Esophagus squamous epithelium (tissue), 5 donors: ENCODE measurements around the gene PREX1. TPM values are rescaled to one million over a fixed set of nuclear protein-coding genes. Genes with fewer than 3 reads are reported as not detected.

Source experiments
- DNase-seq: peaks from one replicate; lab custom pipeline; 2025; lab: John Stamatoyannopoulos, UW
- H3K27ac ChIP-seq, 4 donors: fragments of 200-600 bp; sonication (generic); one replicate each; pipeline ENCODE4 v1.5.1; 2016 to 2019; ENCODE audit warnings: mild to moderate bottlenecking in 1 of 4
- H3K27me3 ChIP-seq, 4 donors: fragments of 200-600 bp; sonication (generic); 1 replicate in 3 of 4; 2 replicates in 1 of 4; pipeline versions ENCODE4 v1.5.1 to v1.6.0; 2017 to 2021; ENCODE audit warnings: antibody characterized with exemption in 1 of 4
- H3K36me3 ChIP-seq, 3 donors: fragments of 200-600 bp; sonication (generic); one replicate each; pipeline ENCODE4 v1.5.1; 2016 to 2019
- H3K4me1 ChIP-seq, 3 donors: fragments of 200-600 bp; sonication (generic); one replicate each; pipeline ENCODE4 v1.5.1; 2017 to 2019
- H3K4me3 ChIP-seq, 4 donors: fragments of 200-600 bp; sonication (generic); 1 replicate in 3 of 4; 2 replicates in 1 of 4; pipeline ENCODE4 v1.5.1; 2016 to 2019; ENCODE audit warnings: mild to moderate bottlenecking in 2 of 4, moderate library complexity in 1 of 4
- H3K9me3 ChIP-seq, 3 donors: fragments of 200-600 bp; sonication (generic); one replicate each; pipeline ENCODE4 v1.5.1; 2016 to 2019
- CTCF ChIP-seq, 6 experiments: fragments of 450-650 bp in 4 of 6; fragments of 200-600 bp in 2 of 6; sonication (generic) in 2 of 6; IDR thresholded peaks; one replicate each; pipeline ENCODE4 v1.5.1; 2016 to 2019; ENCODE audit warnings: antibody characterized with exemption in 6 of 6, mild to moderate bottlenecking in 4 of 6, moderate library complexity in 4 of 6
- POLR2A ChIP-seq, 4 donors: fragments of 450-650 bp; IDR thresholded peaks; one replicate each; pipeline ENCODE4 v1.6.1; 2017; ENCODE audit warnings: antibody characterized with exemption in 4 of 4, mild to moderate bottlenecking in 4 of 4, moderate library complexity in 3 of 4
- WGBS, 2 donors: methylation state at CpG; one replicate each; pipeline ENCODE4 v1.1.5; 2018; 5-methylcytosine and 5-hydroxymethylcytosine counted together
- intact Hi-C: fragments of 100-400 bp; cut with DNase I; formaldehyde crosslinking; loops from one replicate; pipeline ENCODE4 v1.15.0; 2022
- total RNA-seq, 4 donors: library from RNA; depleted of rRNA; stranded (reverse); fragments of >200 nt; gene quantifications; one replicate each; pipeline ENCODE4 v1.1.0, GENCODE V29; 2016
- donor health status: DM: yes; HTN: yes; CAD: no.

PREX1 gene
- total RNA-seq, 4 donors from 2014 or later = 4.9 to 25.9 (median 8.9) TPM

GRCh38 chr20:48794360-48794759 lies 33.4 kb downstream of the PREX1 start:
- H3K4me3 ChIP-seq = no peak overlapping the region
- no peaks in the 10 kb centered on the region for H3K36me3 ChIP-seq
- peaks cover 4 to 41% (median 8%) of the 10 kb centered on the region in 3 donors for H3K4me1 ChIP-seq
- no peaks in the 10 kb centered on the region for H3K9me3 ChIP-seq
- peaks cover 0 to 26% (median 0%) of the 10 kb centered on the region in 4 donors for H3K27me3 ChIP-seq
- TF ChIP-seq CTCF (IDR thresholded peaks at IDR 0.05) (no peak), POLR2A (IDR thresholded peaks at IDR 0.05) (no peak)
- H3K27ac ChIP-seq = no peak overlapping the region
- 51% methylated on average over 5 of the region's 5 CpGs; no CpG with 5 or more reads in 1 of the 2 donors for WGBS, 2 donors
- intact Hi-C loops = no loop called here
- no peak for DNase-seq

GRCh38 chr20:48793776-48794175 lies 34.0 kb downstream of the PREX1 start:
- Histone ChIP-seq H3K36me3 (no peaks in the 10 kb centered on the region), H3K4me3 (no peak overlapping the region), H3K9me3 (no peaks in the 10 kb centered on the region), H3K27ac (no peak overlapping the region), H3K4me1 (peaks cover 4 to 43% (median 8%) of the 10 kb centered on the region in 3 donors), H3K27me3 (peaks cover 0 to 26% (median 0%) of the 10 kb centered on the region in 4 donors)
- no peak for TF ChIP-seq CTCF (IDR thresholded peaks at IDR 0.05)
- TF ChIP-seq POLR2A (IDR thresholded peaks at IDR 0.05) = no peak
- WGBS, 2 donors = 62 to 89% methylated on average over 1 to 2 of the region's 3 CpGs
- no peak for DNase-seq
- intact Hi-C loops = no loop called here

- Histone ChIP-seq H3K27ac (peak overlapping the region in 2 of 4 donors; percentile 11 to 34), H3K27me3 (peaks cover 0 to 38% (median 0%) of the 10 kb centered on the region in 4 donors)
- DNase-seq = no peak
These were observed 36.1 kb downstream of the PREX1 start for GRCh38 chr20:48791666-48792071.

GRCh38 chr20:48791014-48791413 lies 36.8 kb downstream of the PREX1 start:
- Histone ChIP-seq H3K36me3 (no peaks in the 10 kb centered on the region), H3K4me3 (no peak overlapping the region), H3K9me3 (no peaks in the 10 kb centered on the region), H3K27me3 (peaks cover 0 to 43% (median 0%) of the 10 kb centered on the region in 4 donors), H3K27ac (no peak overlapping the region), H3K4me1 (peaks cover 4 to 51% (median 12%) of the 10 kb centered on the region in 3 donors)
- TF ChIP-seq POLR2A (IDR thresholded peaks at IDR 0.05) (no peak), CTCF (IDR thresholded peaks at IDR 0.05) (no peak)
- WGBS, 2 donors = 18 to 36% methylated on average over 8 to 11 of the region's 11 CpGs
- intact Hi-C loops = no loop called here
- no peak for DNase-seq

More at GRCh38 chr20:48791666-48792071, 36.1 kb downstream of the PREX1 start:
- no peaks in the 10 kb centered on the region for H3K9me3 ChIP-seq
- 12 to 34% methylated on average over 2 to 6 of the region's 6 CpGs for WGBS, 2 donors
- TF ChIP-seq CTCF (IDR thresholded peaks at IDR 0.05) (no peak), POLR2A (IDR thresholded peaks at IDR 0.05) (no peak)
- H3K4me1 ChIP-seq = peaks cover 4 to 46% (median 12%) of the 10 kb centered on the region in 3 donors
- H3K36me3 ChIP-seq = no peaks in the 10 kb centered on the region
- no peak overlapping the region for H3K4me3 ChIP-seq
- intact Hi-C loops = no loop called here

DNA sequence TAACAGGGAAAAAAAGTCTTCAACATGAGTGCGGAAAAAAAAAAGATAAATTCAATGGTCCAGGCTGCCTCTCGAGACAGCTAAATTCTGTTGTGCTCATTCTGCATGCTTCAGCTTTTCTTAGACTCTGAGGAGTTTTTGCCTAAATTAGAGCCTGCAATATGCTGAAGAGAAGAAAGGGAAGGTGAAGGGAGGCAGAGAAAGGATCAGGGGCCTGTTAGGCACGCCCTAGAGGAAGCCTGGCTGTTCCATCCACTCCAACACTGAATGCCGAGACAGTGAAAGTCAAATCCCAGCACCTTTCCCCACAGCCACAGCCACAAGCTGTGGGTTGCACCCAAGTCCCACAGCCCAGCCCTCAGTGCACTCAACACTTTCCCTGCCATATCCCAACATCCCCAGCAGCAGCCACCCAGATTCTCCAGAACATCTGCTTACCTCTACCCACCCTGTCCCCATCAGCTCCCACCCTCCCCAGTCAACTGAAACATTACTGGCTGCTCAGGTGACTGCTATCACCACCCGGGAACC lies 37.3 kb downstream of the PREX1 start:
- H3K4me1 ChIP-seq = peaks cover 4 to 52% (median 12%) of the 10 kb centered on the region in 3 donors
- TF ChIP-seq POLR2A (IDR thresholded peaks at IDR 0.05) (no peak), CTCF (IDR thresholded peaks at IDR 0.05) (no peak)
- no peak overlapping the region for H3K27ac ChIP-seq
- no peaks in the 10 kb centered on the region for H3K9me3 ChIP-seq
- H3K4me3 ChIP-seq = no peak overlapping the region
- H3K36me3 ChIP-seq = no peaks in the 10 kb centered on the region
- intact Hi-C loops = no loop called here
- 41 to 42% methylated on average over 5 of the region's 5 CpGs for WGBS, 2 donors
- DNase-seq = no peak
- peaks cover 0 to 48% (median 0%) of the 10 kb centered on the region in 4 donors for H3K27me3 ChIP-seq
